T-helper 2 cell treated with Interferon-gamma antibody and Interleukin-4, amounts not matched to agents 100 ng/mL and 5 ng/mL, for 36 hours (primary cell): ENCODE measurements around the gene ZNF273. TPM values are rescaled to one million over a fixed set of nuclear protein-coding genes. Genes with fewer than 3 reads are reported as not detected.
"Not testable (repeated sequence)": the region's sequence is repeated elsewhere in the genome, so short reads cannot be mapped to it uniquely, and the experiment has no call there.

Experiments used
- intact Hi-C: fragments of 100-400 bp; cut with micrococcal nuclease; formaldehyde crosslinking; loops from one replicate; pipeline ENCODE4 v1.15.1; 2023
- total RNA-seq: library from RNA; stranded (reverse); gene quantifications from 2 replicates; pipeline ENCODE4 v1.2.3, GENCODE V29; 2022

ZNF273 gene
- total RNA-seq, 1 donor from 2014 or later, result 9.0 TPM

GRCh38 chr7:64888901-64889685, 14.0 kb upstream of the ZNF273 start:
- intact Hi-C loops, result no loop called here

GRCh38 chr7:64889686-64890162, 13.3 kb upstream of the ZNF273 start:
- intact Hi-C loops, result no loop called here

- intact Hi-C loops, result not testable (repeated sequence)
These were observed 12.8 kb upstream of the ZNF273 start for GRCh38 chr7:64890273-64890672.

GRCh38 chr7:64890761-64891362, 12.2 kb upstream of the ZNF273 start:
- intact Hi-C loops, result no loop called here

- intact Hi-C loops, result not testable (repeated sequence)
These were observed 11.6 kb upstream of the ZNF273 start for GRCh38 chr7:64891363-64892081.

GRCh38 chr7:64892116-64892515, 11.0 kb upstream of the ZNF273 start:
- intact Hi-C loops, result no loop called here

GRCh38 chr7:64892666-64893309, 10.3 kb upstream of the ZNF273 start:
- intact Hi-C loops, result no loop called here

GRCh38 chr7:64893401-64893800, 9.7 kb upstream of the ZNF273 start:
- intact Hi-C loops, result no loop called here

GRCh38 chr7:64902461-64902805, 640 bp upstream of the ZNF273 start:
- intact Hi-C loops, result loop anchor here (2.0 to 5.0 kb wide), 3 partner anchors 104 to 976 kb away; partner anchors contain the start of genes ERV3-1 and ZNF92

GRCh38 chr7:64904008-64904407, 935 bp downstream of the ZNF273 start:
- intact Hi-C loops, result loop anchor here (5.0 kb wide), 1 partner anchor 468 kb away; the partner anchor contains the start of gene ZNF92

- intact Hi-C loops, result no loop called here
These were observed 2.1 kb downstream of the ZNF273 start for GRCh38 chr7:64905133-64905532.

- intact Hi-C loops, result no loop called here
These were observed 2.5 kb downstream of the ZNF273 start for GRCh38 chr7:64905547-64905946.

GRCh38 chr7:64907641-64908326, 4.7 kb downstream of the ZNF273 start:
- intact Hi-C loops, result no loop called here

- intact Hi-C loops, result no loop called here
These were observed 5.3 kb downstream of the ZNF273 start for GRCh38 chr7:64908358-64908757.

- intact Hi-C loops, result no loop called here
These were observed 11.5 kb downstream of the ZNF273 start for GRCh38 chr7:64914557-64914956.

GRCh38 chr7:64915301-64915700, 12.2 kb downstream of the ZNF273 start:
- intact Hi-C loops, result not testable (repeated sequence)

GRCh38 chr7:64928252-64929187, 25.4 kb downstream of the ZNF273 start:
- intact Hi-C loops, result not testable (repeated sequence)

GRCh38 chr7:64934478-64934877, 31.4 kb downstream of the ZNF273 start:
- intact Hi-C loops, result no loop called here

- intact Hi-C loops, result no loop called here
These were observed 35.5 kb downstream of the ZNF273 start for GRCh38 chr7:64938540-64938939.

- intact Hi-C loops, result not testable (repeated sequence)
These were observed 36.9 kb downstream of the ZNF273 start for GRCh38 chr7:64940021-64940420.
